Uterus (tissue), 2 donors: ENCODE data around the gene SLC51B.

ENCODE experiments used
- POLR2A ChIP-seq, 2 donors: fragments of 450-650 bp; IDR thresholded peaks; one replicate each; pipeline ENCODE4 v1.6.1; 2016; ENCODE audit warnings: antibody characterized with exemption in 2 of 2, mild to moderate bottlenecking in 1 of 2, moderate library complexity in 1 of 2
- TF ChIP-seq, protein P1 (sequence below), 4 experiments: fragments of 200-600 bp in 2 of 4; fragments of 450-650 bp in 2 of 4; sonication (generic) in 2 of 4; IDR thresholded peaks; one replicate each; pipeline ENCODE4 v1.5.1; 2016 to 2019; ENCODE audit warnings: antibody characterized with exemption in 4 of 4, mild to moderate bottlenecking in 2 of 4, moderate library complexity in 1 of 4

DNA sequence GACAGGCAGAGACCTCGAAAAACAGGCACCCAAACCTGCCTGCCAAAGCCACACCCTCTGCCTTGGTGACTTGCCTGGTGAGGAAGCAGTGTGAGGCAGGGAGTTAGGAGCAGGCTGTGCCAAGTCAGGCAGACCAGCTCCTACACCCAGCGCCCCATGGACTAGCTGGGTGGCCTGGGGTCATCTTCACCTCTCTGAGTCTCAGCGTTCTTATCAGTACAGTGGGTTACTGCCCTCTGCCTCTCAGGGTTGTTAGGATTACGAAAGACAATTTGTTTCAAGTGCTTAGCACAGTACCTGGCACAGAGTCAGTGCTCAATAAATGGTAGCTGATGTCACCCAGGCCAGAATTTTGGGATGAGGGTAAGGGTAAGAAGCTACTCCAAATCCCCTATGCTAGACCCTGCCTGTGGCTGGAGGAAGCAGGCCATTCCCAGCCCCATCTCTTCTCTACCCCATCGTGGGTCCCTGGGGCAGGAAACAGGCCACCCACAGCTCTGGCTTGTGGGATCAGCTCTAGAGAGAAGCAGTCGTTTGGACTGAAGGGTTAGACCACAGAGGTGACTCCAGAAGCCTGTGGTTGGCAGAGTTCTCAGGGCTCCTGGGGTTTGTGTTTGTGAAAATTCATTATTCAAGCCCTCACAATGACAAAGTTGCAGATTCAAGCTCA, 10.1 kb downstream of the SLC51B start:
- TF ChIP-seq, protein P1, sequence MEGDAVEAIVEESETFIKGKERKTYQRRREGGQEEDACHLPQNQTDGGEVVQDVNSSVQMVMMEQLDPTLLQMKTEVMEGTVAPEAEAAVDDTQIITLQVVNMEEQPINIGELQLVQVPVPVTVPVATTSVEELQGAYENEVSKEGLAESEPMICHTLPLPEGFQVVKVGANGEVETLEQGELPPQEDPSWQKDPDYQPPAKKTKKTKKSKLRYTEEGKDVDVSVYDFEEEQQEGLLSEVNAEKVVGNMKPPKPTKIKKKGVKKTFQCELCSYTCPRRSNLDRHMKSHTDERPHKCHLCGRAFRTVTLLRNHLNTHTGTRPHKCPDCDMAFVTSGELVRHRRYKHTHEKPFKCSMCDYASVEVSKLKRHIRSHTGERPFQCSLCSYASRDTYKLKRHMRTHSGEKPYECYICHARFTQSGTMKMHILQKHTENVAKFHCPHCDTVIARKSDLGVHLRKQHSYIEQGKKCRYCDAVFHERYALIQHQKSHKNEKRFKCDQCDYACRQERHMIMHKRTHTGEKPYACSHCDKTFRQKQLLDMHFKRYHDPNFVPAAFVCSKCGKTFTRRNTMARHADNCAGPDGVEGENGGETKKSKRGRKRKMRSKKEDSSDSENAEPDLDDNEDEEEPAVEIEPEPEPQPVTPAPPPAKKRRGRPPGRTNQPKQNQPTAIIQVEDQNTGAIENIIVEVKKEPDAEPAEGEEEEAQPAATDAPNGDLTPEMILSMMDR (IDR thresholded peaks at IDR 0.05): no peak
- TF ChIP-seq POLR2A (IDR thresholded peaks at IDR 0.05): no peak
